Measurements from ENCODE around the gene TMEM145.
"Not testable (repeated sequence)": the region's sequence is repeated elsewhere in the genome, so short reads cannot be mapped to it uniquely, and the experiment has no call there.

Gene TMEM145

DNA sequence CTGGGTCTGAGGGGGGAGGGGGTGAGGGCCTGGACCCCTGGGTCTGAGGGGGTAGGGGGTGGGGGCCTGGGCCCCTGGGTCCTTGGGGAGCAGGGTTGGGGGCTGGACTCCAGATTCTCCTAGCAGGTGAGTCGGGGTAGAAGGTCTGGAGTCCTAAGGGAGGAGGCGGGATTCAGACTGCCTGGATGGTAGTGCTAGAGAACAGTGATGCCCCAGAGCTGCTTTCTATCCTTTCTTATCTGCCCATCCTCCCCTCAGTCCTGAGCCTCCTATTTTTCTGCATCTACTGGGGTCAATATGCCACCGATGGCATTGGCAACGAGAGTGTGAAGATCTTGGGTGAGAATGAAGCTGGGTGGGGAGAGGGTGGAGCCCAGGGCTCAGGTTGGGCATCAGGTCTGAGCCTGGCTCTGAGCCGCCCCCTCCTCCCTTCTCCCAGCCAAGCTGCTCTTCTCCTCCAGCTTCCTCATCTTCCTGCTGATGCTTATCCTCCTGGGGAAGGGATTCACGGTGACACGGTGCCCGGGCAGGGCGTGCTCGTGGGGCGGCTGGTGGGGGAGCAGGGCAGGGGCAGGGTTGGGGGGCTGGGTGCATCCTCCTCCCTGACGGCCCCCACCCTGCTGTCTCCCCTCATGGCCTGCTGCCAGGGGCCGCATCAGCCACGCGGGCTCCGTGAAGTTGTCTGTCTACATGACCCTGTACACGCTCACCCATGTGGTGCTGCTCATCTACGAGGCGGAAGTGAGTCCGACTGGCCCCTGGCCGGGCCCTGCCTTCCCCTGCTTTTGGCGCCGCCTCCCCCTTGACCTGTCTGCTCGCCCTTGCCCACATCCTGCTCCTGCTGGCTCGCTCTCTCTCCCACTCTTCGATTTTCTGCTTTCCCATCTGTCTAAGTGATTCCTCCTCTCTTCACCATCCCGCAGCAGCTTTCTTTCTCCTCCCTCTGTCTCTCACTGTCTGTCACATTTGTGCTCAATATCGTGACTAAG lies 3.4 kb downstream of the TMEM145 start:
- no peak for DNase-seq

GRCh38 chr19:42317535-42317934 lies 4.4 kb downstream of the TMEM145 start:
- no peak for DNase-seq

GRCh38 chr19:42322305-42322704 lies 9.2 kb downstream of the TMEM145 start:
- DNase-seq = no peak

DNA sequence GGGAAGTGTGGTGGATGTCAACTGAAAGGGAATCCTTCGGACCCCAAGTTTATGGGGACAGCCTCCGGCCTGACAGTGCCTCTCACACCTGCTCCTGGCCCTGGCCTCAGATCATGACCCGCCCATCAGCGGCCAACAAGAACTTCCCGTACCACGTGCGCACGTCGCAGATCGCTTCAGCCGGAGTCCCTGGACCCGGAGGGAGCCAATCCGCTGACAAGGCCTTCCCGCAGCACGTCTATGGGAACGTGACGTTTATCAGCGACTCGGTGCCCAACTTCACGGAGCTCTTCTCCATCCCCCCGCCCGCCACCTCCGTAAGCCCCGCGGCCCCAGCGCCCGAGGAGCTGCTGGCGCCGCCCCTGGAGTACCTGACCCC lies 10.4 kb downstream of the TMEM145 start:
- no peak for DNase-seq

DNA sequence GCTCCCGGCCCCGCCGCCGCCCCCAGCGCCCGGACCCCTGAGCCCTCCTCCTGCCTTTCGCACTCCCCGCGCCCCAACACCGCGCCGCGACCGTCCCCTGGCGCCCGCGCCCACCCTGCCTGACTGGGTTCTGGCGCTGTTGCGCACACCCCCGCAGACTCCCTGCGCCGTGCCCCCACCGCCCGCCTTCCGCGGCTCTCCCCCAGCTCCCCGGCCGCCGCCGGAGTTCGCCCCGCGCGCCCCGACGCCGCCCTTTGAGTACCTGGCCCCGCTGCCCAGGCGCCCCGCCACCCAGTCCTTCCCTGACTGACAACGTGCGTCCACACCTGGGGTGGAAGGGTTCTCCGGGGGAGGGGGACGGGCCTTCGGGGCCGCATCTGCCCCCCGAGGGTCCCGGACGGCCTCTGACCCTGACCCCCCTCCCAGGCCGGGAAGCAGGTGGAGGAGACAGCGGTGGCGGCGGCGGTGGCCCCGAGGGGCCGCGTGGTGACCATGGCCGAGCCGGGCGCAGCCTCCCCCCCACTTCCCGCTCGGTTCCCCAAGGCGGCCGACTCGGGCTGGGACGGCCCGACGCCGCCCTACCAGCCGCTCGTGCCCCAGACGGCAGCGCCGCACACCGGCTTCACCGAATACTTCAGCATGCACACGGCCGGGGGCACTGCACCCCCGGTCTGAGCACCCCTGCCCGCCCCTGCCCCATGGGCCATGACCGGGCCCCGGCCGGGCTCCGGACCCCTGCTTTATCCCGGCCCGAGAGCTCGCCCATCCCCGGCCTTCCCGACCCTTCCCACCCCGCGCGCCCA lies 10.9 kb downstream of the TMEM145 start:
- DNase-seq = no peak

- no peak for DNase-seq
Measured at GRCh38 chr19:42324655-42325307, 11.7 kb downstream of the TMEM145 start.

GRCh38 chr19:42325308-42325895 lies 12.3 kb downstream of the TMEM145 start, which contains the start of gene MEGF8:
Gene MEGF8 (plus strand): TSS chr19:42325635. CDS start chr19:42326244, 609 bp downstream.
- peak; percentile 98 for DNase-seq

- no peak for DNase-seq
Measured at GRCh38 chr19:42325896-42326771, 13.0 kb downstream of the TMEM145 start.

- DNase-seq = no peak
Measured at GRCh38 chr19:42326969-42327368, 13.9 kb downstream of the TMEM145 start.

GRCh38 chr19:42327381-42327780 lies 14.3 kb downstream of the TMEM145 start:
- no peak for DNase-seq

- no peak for DNase-seq
Measured at GRCh38 chr19:42328106-42328505, 15.0 kb downstream of the TMEM145 start.

GRCh38 chr19:42328854-42329253 lies 15.7 kb downstream of the TMEM145 start:
- DNase-seq = no peak

DNA sequence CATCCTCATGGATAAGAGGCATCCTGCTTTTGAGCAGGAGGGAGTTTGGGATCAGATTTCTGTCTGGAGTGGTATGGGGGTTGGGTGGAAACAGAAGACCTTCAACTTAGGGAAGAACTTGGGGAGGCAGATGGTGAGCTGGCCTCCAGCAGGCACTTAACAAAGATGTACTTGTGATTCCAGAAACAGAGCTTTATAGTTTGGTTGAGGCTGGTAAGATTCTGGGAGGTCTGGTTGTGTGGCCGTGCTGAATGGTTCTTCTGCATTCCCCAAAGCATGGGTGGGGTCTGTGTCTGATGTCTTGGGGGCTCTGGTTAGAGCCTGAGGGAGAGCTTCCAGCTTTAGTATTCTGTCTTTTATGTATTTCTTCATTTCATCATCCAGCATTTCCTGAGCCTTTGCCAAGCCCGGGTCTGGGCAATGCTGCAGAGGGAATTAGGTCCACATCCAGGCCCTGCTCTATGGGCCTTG lies 17.2 kb downstream of the TMEM145 start:
- no peak for DNase-seq

DNA sequence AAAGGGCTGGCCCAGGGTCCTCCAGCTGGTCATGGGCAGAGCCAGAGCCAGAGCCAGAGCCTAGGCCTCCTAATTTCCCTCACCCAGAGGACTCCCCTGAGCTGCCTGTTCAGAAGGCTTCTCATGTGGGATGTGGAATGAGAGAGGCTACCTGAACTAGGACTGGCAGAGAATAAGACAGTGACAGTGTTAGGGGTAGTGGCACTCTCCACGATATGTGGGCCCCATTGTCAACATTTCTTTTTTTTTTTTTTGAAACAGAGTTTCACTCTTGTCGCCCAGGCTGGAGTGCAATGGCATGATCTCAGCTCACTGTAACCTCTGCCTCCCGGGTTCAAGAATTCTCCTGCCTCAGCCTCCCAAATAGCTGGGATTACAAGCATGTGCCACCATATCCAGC lies 18.2 kb downstream of the TMEM145 start:
- DNase-seq = not testable (repeated sequence)

GRCh38 chr19:42332059-42332458 lies 18.9 kb downstream of the TMEM145 start:
- no peak for DNase-seq

DNA sequence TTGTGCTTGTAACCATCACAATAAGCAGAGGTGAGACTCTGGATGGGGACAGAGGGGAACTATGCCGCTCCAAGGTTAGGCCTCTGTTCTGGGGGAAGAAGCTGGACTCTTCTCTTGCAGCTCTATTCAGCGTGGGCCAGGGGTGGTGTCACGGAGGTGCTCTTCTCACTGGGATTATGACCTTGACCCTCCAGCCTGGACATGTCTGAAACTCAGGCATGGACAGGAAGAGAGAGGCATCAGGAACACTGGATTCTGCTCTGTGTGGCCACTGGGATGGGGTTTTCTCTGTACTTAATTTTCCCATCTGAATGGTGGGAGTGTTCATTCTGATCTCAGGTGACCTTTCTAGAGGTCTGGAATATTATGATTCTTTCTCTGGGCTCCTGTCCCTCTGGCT lies 19.9 kb downstream of the TMEM145 start:
- no peak for DNase-seq

- DNase-seq = no peak
Measured at GRCh38 chr19:42333975-42334696, 21.0 kb downstream of the TMEM145 start.

- DNase-seq = no peak
Measured at GRCh38 chr19:42334697-42335373, 21.7 kb downstream of the TMEM145 start.

- DNase-seq = no peak
Measured at GRCh38 chr19:42335374-42335936, 22.3 kb downstream of the TMEM145 start.

DNA sequence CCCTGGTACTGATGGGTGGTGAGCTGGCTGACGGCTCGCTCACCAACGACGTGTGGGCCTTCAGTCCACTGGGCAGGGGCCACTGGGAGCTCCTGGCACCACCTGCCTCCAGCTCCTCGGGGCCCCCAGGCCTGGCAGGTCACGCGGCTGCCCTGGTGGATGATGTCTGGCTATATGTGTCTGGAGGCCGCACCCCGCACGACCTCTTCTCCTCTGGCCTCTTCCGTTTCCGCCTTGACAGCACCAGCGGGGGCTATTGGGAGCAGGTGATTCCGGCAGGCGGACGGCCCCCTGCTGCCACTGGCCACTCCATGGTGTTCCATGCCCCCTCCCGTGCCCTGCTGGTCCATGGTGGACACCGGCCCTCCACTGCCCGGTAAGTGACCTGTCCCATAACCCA lies 22.9 kb downstream of the TMEM145 start:
- DNase-seq = no peak
